GM12875 (cell line): ENCODE results near the gene POLD4.

Experiments used
- H3K4me3 ChIP-seq: one replicate; pipeline ENCODE4 v1.5.1; 2011; ENCODE audit warnings: low read depth, low read length, control low read depth
- CTCF ChIP-seq: IDR thresholded peaks from 2 replicates; pipeline ENCODE4 v1.5.1; 2011; ENCODE audit warnings: low read depth, mild to moderate bottlenecking, control low read depth, inconsistent platforms, low read length, moderate library complexity, borderline replicate concordance; ENCODE audit not compliant: insufficient read depth

Gene POLD4

GRCh38 chr11:67352546-67353316, 615 bp downstream of the POLD4 start:
- no peak for TF ChIP-seq CTCF
- H3K4me3 ChIP-seq, result peak overlapping the region; percentile 90

GRCh38 chr11:67351275-67352005, 1.9 kb downstream of the POLD4 start:
- H3K4me3 ChIP-seq, result peak overlapping the region; percentile 90
- TF ChIP-seq CTCF, result peak; percentile 95

- no peak for TF ChIP-seq CTCF
- H3K4me3 ChIP-seq, result no peak overlapping the region
Observed at GRCh38 chr11:67349928-67350465, 3.3 kb downstream of the POLD4 start.

GRCh38 chr11:67349457-67349856, 3.9 kb downstream of the POLD4 start:
- TF ChIP-seq CTCF, result no peak
- H3K4me3 ChIP-seq, result no peak overlapping the region

DNA sequence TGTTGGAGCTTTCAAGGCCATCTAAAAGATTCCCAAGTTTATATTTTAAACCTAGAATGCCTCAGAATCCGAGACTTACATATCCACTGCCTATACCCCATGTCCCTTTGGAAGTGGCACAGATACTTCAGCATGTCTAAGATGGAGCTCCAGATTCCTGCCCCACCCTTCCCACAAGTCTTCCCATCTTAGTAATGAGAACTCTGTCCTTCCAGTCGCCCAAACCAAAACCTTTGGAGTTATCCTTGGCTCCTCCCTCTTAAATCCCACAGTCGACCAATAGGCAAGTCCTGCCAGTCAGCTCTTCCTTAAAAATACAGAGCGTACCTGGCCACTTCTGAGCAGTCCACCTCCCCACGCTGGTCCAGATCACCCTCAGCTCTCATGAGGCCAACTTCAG, 4.3 kb downstream of the POLD4 start:
- no peak for TF ChIP-seq CTCF
- no peak overlapping the region for H3K4me3 ChIP-seq

- TF ChIP-seq CTCF, result no peak
- no peak overlapping the region for H3K4me3 ChIP-seq
Observed at GRCh38 chr11:67347964-67348749, 5.2 kb downstream of the POLD4 start.
